ENCODE measurements around the gene CFL2. TPM values are rescaled to one million over a fixed set of nuclear protein-coding genes. Genes with fewer than 3 reads are reported as not detected.

The CFL2 gene
- total RNA-seq, 1 experiment from 2014 or later = 55.2 TPM

DNA sequence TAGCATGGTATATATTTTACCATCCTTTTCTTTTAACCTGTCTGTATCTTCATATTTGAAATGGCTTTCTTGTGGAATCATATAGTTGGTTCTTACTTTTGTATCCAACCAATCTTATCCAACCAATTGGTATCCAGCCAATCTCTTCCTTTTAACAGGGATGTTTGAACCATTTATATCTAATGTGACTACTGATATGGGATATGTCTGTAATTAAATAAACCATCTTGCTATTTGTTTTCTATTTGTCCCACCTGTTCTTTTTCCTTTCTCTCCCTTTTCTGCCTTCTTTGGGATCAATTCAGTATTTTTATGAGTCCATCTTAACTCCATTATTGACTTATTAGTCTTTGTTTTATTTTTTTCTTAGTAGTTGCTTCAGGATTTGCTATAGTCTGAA, 53.6 kb downstream of the CFL2 start:
- DNase-seq (ENCODE audit: low read depth, low spot score) = no peak
- ATAC-seq = no peak
- ChIA-PET CTCF (no interaction called here), POLR2A (no interaction called here), RAD21 (ENCODE audit: low non-redundant PET in 1 of 2, low total read pairs in 2 of 2, uncharacterized antibody in 2 of 2, unreplicated experiment in 2 of 2) (no interaction called here)
- Histone ChIP-seq H2AFZ (ENCODE audit: low read depth, low read length, poor library complexity, severe bottlenecking) (no peak overlapping the region), H3K4me2 (ENCODE audit: low read length) (no peak overlapping the region), H3K9me3 (ENCODE audit: control insufficient read depth in 1 of 2, insufficient read depth in 1 of 2, low read depth in 1 of 2, low read length in 2 of 2) (no peaks in the 10 kb centered on the region), H3K9ac (ENCODE audit: low read length) (no peak overlapping the region), H3K27me3 (ENCODE audit: insufficient read depth, low read length) (no peaks in the 10 kb centered on the region), H3K9me2 (ENCODE audit: insufficient read depth) (no peaks in the 10 kb centered on the region), H3K27ac (ENCODE audit: low read depth, low read length) (no peak overlapping the region), H3K36me3 (ENCODE audit: control insufficient read depth in 1 of 2, insufficient read depth in 2 of 2, low read length in 2 of 2) (no peaks in the 10 kb centered on the region), H3K4me1 (ENCODE audit: control insufficient read depth in 1 of 2, insufficient read depth in 2 of 2, low read length in 2 of 2) (peaks cover 0 to 2% of the 10 kb centered on the region in 2 experiments; a peak in 2 of 4 replicates), H3K4me3 (replicated peaks in 1 of 2; ENCODE audit: low read depth in 1 of 2, low read length in 2 of 2) (no peak overlapping the region), H3K79me2 (ENCODE audit: insufficient read depth, low read length) (no peaks in the 10 kb centered on the region), H4K20me1 (ENCODE audit: insufficient read depth) (no peaks in the 10 kb centered on the region)
- intact Hi-C loops (cut with micrococcal nuclease) = no loop called here
- BruUV-seq (replicated peaks) = no TSS peak
- TF ChIP-seq, protein P1, sequence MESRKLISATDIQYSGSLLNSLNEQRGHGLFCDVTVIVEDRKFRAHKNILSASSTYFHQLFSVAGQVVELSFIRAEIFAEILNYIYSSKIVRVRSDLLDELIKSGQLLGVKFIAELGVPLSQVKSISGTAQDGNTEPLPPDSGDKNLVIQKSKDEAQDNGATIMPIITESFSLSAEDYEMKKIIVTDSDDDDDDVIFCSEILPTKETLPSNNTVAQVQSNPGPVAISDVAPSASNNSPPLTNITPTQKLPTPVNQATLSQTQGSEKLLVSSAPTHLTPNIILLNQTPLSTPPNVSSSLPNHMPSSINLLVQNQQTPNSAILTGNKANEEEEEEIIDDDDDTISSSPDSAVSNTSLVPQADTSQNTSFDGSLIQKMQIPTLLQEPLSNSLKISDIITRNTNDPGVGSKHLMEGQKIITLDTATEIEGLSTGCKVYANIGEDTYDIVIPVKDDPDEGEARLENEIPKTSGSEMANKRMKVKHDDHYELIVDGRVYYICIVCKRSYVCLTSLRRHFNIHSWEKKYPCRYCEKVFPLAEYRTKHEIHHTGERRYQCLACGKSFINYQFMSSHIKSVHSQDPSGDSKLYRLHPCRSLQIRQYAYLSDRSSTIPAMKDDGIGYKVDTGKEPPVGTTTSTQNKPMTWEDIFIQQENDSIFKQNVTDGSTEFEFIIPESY (IDR thresholded peaks at IDR 0.05; ENCODE audit: extremely low read depth, insufficient replicate concordance, low read length) = no peak
- TF ChIP-seq CEBPB (IDR thresholded peaks at IDR 0.05; ENCODE audit: low read depth) = no peak
- TF ChIP-seq YY1 (IDR thresholded peaks at IDR 0.05; ENCODE audit: extremely low read depth, insufficient replicate concordance, low read depth, low read length) = no peak
- TF ChIP-seq POLR2AphosphoS5 (IDR thresholded peaks at IDR 0.05; ENCODE audit: low read depth, low read length) = no peak
- no peak for TF ChIP-seq RAD21 (IDR thresholded peaks at IDR 0.05; ENCODE audit: low read depth)
- TF ChIP-seq, protein P2, sequence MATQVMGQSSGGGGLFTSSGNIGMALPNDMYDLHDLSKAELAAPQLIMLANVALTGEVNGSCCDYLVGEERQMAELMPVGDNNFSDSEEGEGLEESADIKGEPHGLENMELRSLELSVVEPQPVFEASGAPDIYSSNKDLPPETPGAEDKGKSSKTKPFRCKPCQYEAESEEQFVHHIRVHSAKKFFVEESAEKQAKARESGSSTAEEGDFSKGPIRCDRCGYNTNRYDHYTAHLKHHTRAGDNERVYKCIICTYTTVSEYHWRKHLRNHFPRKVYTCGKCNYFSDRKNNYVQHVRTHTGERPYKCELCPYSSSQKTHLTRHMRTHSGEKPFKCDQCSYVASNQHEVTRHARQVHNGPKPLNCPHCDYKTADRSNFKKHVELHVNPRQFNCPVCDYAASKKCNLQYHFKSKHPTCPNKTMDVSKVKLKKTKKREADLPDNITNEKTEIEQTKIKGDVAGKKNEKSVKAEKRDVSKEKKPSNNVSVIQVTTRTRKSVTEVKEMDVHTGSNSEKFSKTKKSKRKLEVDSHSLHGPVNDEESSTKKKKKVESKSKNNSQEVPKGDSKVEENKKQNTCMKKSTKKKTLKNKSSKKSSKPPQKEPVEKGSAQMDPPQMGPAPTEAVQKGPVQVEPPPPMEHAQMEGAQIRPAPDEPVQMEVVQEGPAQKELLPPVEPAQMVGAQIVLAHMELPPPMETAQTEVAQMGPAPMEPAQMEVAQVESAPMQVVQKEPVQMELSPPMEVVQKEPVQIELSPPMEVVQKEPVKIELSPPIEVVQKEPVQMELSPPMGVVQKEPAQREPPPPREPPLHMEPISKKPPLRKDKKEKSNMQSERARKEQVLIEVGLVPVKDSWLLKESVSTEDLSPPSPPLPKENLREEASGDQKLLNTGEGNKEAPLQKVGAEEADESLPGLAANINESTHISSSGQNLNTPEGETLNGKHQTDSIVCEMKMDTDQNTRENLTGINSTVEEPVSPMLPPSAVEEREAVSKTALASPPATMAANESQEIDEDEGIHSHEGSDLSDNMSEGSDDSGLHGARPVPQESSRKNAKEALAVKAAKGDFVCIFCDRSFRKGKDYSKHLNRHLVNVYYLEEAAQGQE (IDR thresholded peaks at IDR 0.05; ENCODE audit: low read depth) = no peak
- TF ChIP-seq, protein P3, sequence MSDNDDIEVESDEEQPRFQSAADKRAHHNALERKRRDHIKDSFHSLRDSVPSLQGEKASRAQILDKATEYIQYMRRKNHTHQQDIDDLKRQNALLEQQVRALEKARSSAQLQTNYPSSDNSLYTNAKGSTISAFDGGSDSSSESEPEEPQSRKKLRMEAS (IDR thresholded peaks at IDR 0.05) = no peak

Other genes with a start within 250 kb of the CFL2 start
- 32.2 TPM for gene EAPP, start 174.9 kb downstream of the CFL2 start, total RNA-seq (2021; ENCODE audit: unreplicated experiment)
- 73.4 TPM for gene SNX6, start 84.4 kb downstream of the CFL2 start, total RNA-seq (2021; ENCODE audit: unreplicated experiment)
- gene BAZ1A, start 160.8 kb upstream of the CFL2 start, total RNA-seq (2021; ENCODE audit: unreplicated experiment) = 24.2 TPM

Measured in HCT116 (cell line).